ENCODE measurements around the gene COL17A1. TPM values are rescaled to one million over a fixed set of nuclear protein-coding genes. Genes with fewer than 3 reads are reported as not detected.

Gene COL17A1
- total RNA-seq, 1 experiment from 2014 or later = 0.73 TPM

DNA sequence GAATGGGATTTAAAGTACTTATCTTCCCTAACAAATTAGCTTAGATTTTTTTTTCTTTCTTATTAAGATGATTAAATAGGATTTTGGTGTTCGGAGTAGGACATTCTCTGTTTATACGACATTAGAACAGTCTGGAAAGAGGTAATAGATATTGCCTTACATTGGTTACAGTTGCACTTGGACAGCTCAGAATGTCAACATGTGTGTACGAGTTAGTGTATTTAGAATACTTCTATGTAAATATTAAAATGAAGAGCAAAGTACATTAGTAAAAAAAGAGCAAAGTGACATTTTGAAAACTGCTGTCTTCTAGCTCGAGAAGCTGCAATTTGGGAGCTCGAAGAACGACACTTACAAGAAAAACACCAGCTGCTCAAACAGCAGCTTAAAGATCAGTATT, 67.2 kb downstream of the COL17A1 start:
- no peak overlapping the region for H3K27ac Mint-ChIP-seq (ENCODE audit: unreplicated experiment)
- TF ChIP-seq, protein P1, sequence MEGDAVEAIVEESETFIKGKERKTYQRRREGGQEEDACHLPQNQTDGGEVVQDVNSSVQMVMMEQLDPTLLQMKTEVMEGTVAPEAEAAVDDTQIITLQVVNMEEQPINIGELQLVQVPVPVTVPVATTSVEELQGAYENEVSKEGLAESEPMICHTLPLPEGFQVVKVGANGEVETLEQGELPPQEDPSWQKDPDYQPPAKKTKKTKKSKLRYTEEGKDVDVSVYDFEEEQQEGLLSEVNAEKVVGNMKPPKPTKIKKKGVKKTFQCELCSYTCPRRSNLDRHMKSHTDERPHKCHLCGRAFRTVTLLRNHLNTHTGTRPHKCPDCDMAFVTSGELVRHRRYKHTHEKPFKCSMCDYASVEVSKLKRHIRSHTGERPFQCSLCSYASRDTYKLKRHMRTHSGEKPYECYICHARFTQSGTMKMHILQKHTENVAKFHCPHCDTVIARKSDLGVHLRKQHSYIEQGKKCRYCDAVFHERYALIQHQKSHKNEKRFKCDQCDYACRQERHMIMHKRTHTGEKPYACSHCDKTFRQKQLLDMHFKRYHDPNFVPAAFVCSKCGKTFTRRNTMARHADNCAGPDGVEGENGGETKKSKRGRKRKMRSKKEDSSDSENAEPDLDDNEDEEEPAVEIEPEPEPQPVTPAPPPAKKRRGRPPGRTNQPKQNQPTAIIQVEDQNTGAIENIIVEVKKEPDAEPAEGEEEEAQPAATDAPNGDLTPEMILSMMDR (IDR thresholded peaks at IDR 0.05; ENCODE audit: unreplicated experiment) = no peak
- no TSS peak for BruUV-seq (replicated peaks)
- no peaks in the 10 kb centered on the region for H3K9me3 Mint-ChIP-seq (ENCODE audit: low read depth, unreplicated experiment)
- H3K36me3 Mint-ChIP-seq (ENCODE audit: insufficient read depth, unreplicated experiment) = peaks cover 7% of the 10 kb centered on the region
- intact Hi-C loops (cut with micrococcal nuclease; ENCODE audit: unreplicated experiment) = no loop called here
- CTCF ChIA-PET = no interaction called here
- no peak for DNase-seq
- H3K4me3 Mint-ChIP-seq (ENCODE audit: low read depth, unreplicated experiment) = no peak overlapping the region
- no peaks in the 10 kb centered on the region for H3K4me1 Mint-ChIP-seq (ENCODE audit: low read depth, unreplicated experiment)
- H3K27me3 Mint-ChIP-seq (ENCODE audit: unreplicated experiment) = no peaks in the 10 kb centered on the region

DNA sequence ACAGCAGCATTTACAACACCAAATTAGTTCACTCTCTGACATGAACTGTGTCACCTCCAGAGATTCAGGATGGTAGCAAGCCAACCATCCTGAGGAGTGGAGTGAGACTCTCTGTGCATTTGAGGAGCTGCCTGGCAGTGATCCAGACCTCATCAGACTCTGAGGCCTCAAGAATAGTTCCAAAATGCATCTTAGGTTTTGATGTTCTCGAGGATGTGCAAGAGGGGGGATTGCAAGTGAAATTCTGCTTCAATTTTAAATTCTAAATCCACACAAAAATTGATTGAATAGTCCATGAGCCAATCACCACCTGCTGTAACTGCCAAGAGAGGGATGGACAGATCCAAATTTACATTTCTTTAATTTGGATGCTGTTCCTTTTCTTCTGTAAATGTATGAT, 69.0 kb downstream of the COL17A1 start:
- Mint-ChIP-seq H3K36me3 (ENCODE audit: insufficient read depth, unreplicated experiment) (peaks cover 7% of the 10 kb centered on the region), H3K4me1 (ENCODE audit: low read depth, unreplicated experiment) (no peaks in the 10 kb centered on the region), H3K9me3 (ENCODE audit: low read depth, unreplicated experiment) (no peaks in the 10 kb centered on the region), H3K27me3 (ENCODE audit: unreplicated experiment) (no peaks in the 10 kb centered on the region), H3K27ac (ENCODE audit: unreplicated experiment) (no peak overlapping the region), H3K4me3 (ENCODE audit: low read depth, unreplicated experiment) (no peak overlapping the region)
- no TSS peak for BruUV-seq (replicated peaks)
- no peak for DNase-seq
- intact Hi-C loops (cut with micrococcal nuclease; ENCODE audit: unreplicated experiment) = no loop called here
- TF ChIP-seq, protein P1 (IDR thresholded peaks at IDR 0.05; ENCODE audit: unreplicated experiment) = no peak
- CTCF ChIA-PET = no interaction called here

DNA sequence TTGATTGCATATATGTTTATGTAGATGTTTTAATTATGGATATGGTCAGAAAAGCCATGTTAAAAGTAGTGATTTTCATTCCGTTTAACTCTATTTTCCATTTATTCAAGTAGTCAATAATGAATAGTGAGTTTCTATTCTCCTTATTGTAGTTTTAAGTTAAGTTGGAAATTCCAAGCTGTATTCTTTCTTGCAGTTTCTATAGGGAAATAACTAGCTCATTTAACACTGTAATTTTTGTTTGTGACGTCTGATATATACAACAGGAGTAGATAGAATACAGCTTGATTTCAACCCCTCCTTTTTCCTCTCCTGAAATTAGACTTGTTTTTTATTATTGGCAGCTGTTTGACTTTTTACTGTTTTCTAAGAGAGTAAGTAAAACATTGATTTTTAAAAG, 71.5 kb downstream of the COL17A1 start:
- Mint-ChIP-seq H3K36me3 (ENCODE audit: insufficient read depth, unreplicated experiment) (peaks cover 3% of the 10 kb centered on the region), H3K9me3 (ENCODE audit: low read depth, unreplicated experiment) (no peaks in the 10 kb centered on the region), H3K4me1 (ENCODE audit: low read depth, unreplicated experiment) (no peaks in the 10 kb centered on the region), H3K27ac (ENCODE audit: unreplicated experiment) (no peak overlapping the region), H3K27me3 (ENCODE audit: unreplicated experiment) (no peaks in the 10 kb centered on the region), H3K4me3 (ENCODE audit: low read depth, unreplicated experiment) (no peak overlapping the region)
- no TSS peak for BruUV-seq (replicated peaks)
- TF ChIP-seq, protein P1 (IDR thresholded peaks at IDR 0.05; ENCODE audit: unreplicated experiment) = no peak
- intact Hi-C loops (cut with micrococcal nuclease; ENCODE audit: unreplicated experiment) = no loop called here
- CTCF ChIA-PET = no interaction called here
- DNase-seq = no peak

DNA sequence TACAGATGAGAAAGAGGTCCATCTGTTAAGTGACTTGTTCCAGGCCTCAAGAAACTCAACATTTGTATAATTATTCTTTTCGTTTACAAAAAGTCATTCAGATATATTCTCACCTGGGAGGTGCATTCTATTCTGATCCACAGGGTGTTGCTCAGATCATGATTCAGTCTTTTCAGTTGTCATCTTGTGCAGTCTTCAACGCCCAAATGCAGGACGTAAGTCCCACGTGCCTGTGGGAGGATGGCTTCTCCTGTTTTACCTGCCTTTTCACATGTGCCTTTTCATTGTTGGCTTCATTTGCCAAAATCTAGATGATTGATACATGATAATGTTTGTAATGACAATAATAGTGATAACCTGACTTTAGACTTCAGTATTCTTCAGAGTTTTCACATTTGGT, 72.2 kb downstream of the COL17A1 start:
- DNase-seq = no peak
- H3K27ac Mint-ChIP-seq (ENCODE audit: unreplicated experiment) = no peak overlapping the region
- H3K36me3 Mint-ChIP-seq (ENCODE audit: insufficient read depth, unreplicated experiment) = no peaks in the 10 kb centered on the region
- H3K9me3 Mint-ChIP-seq (ENCODE audit: low read depth, unreplicated experiment) = no peaks in the 10 kb centered on the region
- no TSS peak for BruUV-seq (replicated peaks)
- H3K4me1 Mint-ChIP-seq (ENCODE audit: low read depth, unreplicated experiment) = no peaks in the 10 kb centered on the region
- H3K4me3 Mint-ChIP-seq (ENCODE audit: low read depth, unreplicated experiment) = no peak overlapping the region
- H3K27me3 Mint-ChIP-seq (ENCODE audit: unreplicated experiment) = no peaks in the 10 kb centered on the region
- intact Hi-C loops (cut with micrococcal nuclease; ENCODE audit: unreplicated experiment) = no loop called here
- TF ChIP-seq, protein P1 (IDR thresholded peaks at IDR 0.05; ENCODE audit: unreplicated experiment) = no peak
- CTCF ChIA-PET = no interaction called here

DNA sequence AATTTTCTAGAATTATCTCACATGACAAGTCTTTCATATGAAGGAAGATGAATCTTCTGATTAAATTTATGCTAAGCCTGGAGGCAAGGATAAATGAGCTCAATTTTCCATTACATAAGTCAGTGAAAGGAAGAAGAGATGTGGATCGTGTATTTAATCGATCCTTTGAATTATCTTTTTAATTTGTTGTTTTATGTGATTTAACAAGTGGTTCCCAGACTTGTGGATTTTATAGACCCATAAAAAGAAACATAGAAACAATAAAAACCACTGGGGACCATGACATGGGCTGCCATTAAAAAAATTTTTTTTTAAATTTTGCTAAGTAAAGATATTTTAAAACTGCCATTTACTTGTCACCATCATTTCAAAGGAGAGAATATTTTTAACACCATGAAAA, 73.8 kb downstream of the COL17A1 start:
- Mint-ChIP-seq H3K4me3 (ENCODE audit: low read depth, unreplicated experiment) (no peak overlapping the region), H3K27me3 (ENCODE audit: unreplicated experiment) (no peaks in the 10 kb centered on the region), H3K36me3 (ENCODE audit: insufficient read depth, unreplicated experiment) (no peaks in the 10 kb centered on the region), H3K27ac (ENCODE audit: unreplicated experiment) (no peak overlapping the region), H3K9me3 (ENCODE audit: low read depth, unreplicated experiment) (no peaks in the 10 kb centered on the region), H3K4me1 (ENCODE audit: low read depth, unreplicated experiment) (no peaks in the 10 kb centered on the region)
- DNase-seq = no peak
- TF ChIP-seq, protein P1 (IDR thresholded peaks at IDR 0.05; ENCODE audit: unreplicated experiment) = no peak
- BruUV-seq (replicated peaks) = no TSS peak
- CTCF ChIA-PET = no interaction called here
- intact Hi-C loops (cut with micrococcal nuclease; ENCODE audit: unreplicated experiment) = no loop called here

Data from Calu3 (cell line).